Right cardiac atrium (tissue), 5 donors: ENCODE results near the gene GSKIP. TPM values are rescaled to one million over a fixed set of nuclear protein-coding genes. Genes with fewer than 3 reads are reported as not detected.
A peak's percentile ranks its signal among the peaks of the same experiment; 100 is the strongest.

ENCODE experiments used
- ATAC-seq, 2 donors: fragments of 200-7000 bp; cut with Tn5 transposase; one replicate each; pipeline versions ENCODE4 v1.8.0 to v1.9.1; 2020; ENCODE audit warnings: moderate library complexity in 2 of 2, mild to moderate bottlenecking in 1 of 2
- DNase-seq, 3 donors: peaks; one replicate each; pipeline ENCODE4 v3.0.0-alpha.2; 2020
- H3K27ac ChIP-seq: one replicate; pipeline ENCODE4 v1.5.1; 2013; ENCODE audit warnings: mild to moderate bottlenecking, low read length, control low read depth, moderate library complexity
- H3K27me3 ChIP-seq: one replicate; pipeline ENCODE4 v1.6.1; 2013; ENCODE audit not compliant: control insufficient read depth, insufficient read depth
- H3K4me1 ChIP-seq: one replicate; pipeline ENCODE4 v1.6.1; 2013; ENCODE audit warnings: low read length; ENCODE audit not compliant: control insufficient read depth, insufficient read depth
- H3K4me3 ChIP-seq: one replicate; pipeline ENCODE4 v1.5.1; 2013; ENCODE audit warnings: low read length, control low read depth
- H3K9me3 ChIP-seq: one replicate; pipeline ENCODE4 v1.6.1; 2013; ENCODE audit warnings: low read length; ENCODE audit not compliant: control insufficient read depth
- WGBS: extraction: QIAGEN DNeasy Blood & Tissue Kit; methylation state at CpG from one replicate; pipeline ENCODE4 v1.1.7; 2013; 5-methylcytosine and 5-hydroxymethylcytosine counted together
- intact Hi-C, 4 donors: fragments of 100-400 bp; cut with DNase I; formaldehyde crosslinking; loops; one replicate each; pipeline versions ENCODE4 v1.11.0 to v1.14.0; 2022 to 2023
- polyA plus RNA-seq: library from polyadenylated mRNA; stranded (reverse); fragments of 200-250 nt; gene quantifications from one replicate; pipeline ENCODE4 v1.2.3, GENCODE V29; 2013
- total RNA-seq, 4 donors: library from RNA; stranded (reverse); fragmentation: NEBNext Ultra II Directional; extraction: Animal tissue kit (Norgen Biotek cat#: 25700); gene quantifications; one replicate each; pipeline ENCODE4 v1.2.1, GENCODE V29; 2021
- donor health status: healthy with polysubstance abuse.
- donor health status: DM: no; HTN: yes; CAD: no.
- donor health status: DM: no; HTN: no; CAD: no.
- donor health status: DM: no; HTN: yes; CAD: no; lungs with severe emphysema.
- donor health status: DM: yes; HTN: yes; CAD: no.

GSKIP gene
- total and polyA plus RNA-seq, 5 donors = 6.5 to 14.9 (median 12.6) TPM

- Histone ChIP-seq H3K27ac (no peak overlapping the region), H3K9me3 (no peaks in the 10 kb centered on the region), H3K4me3 (no peak overlapping the region), H3K4me1 (no peaks in the 10 kb centered on the region), H3K27me3 (no peaks in the 10 kb centered on the region)
- intact Hi-C loops = no loop called here
- ATAC-seq (no peak), DNase-seq (no peak)
- 92% methylated on average over 3 of the region's 3 CpGs for WGBS
These were observed 11.3 kb upstream of the GSKIP start for GRCh38 chr14:96351986-96352385.

- 78% methylated on average over 2 of the region's 2 CpGs for WGBS
- ATAC-seq = no peak
- intact Hi-C loops = no loop called here
- no peaks in the 10 kb centered on the region for H3K27me3 ChIP-seq
- H3K4me1 ChIP-seq = no peaks in the 10 kb centered on the region
- DNase-seq = no peak
- H3K4me3 ChIP-seq = no peak overlapping the region
- no peaks in the 10 kb centered on the region for H3K9me3 ChIP-seq
- no peak overlapping the region for H3K27ac ChIP-seq
These were observed 10.6 kb upstream of the GSKIP start for GRCh38 chr14:96352708-96353107.

GRCh38 chr14:96354246-96354645, 9.1 kb upstream of the GSKIP start:
- DNase-seq = no peak
- Histone ChIP-seq H3K27me3 (no peaks in the 10 kb centered on the region), H3K4me3 (no peak overlapping the region), H3K27ac (no peak overlapping the region), H3K9me3 (no peaks in the 10 kb centered on the region), H3K4me1 (no peaks in the 10 kb centered on the region)
- intact Hi-C loops = no loop called here
- 95% methylated on average over 4 of the region's 4 CpGs for WGBS
- no peak for ATAC-seq

- Histone ChIP-seq H3K4me3 (no peak overlapping the region), H3K4me1 (peaks cover 4% of the 10 kb centered on the region), H3K9me3 (no peaks in the 10 kb centered on the region), H3K27ac (no peak overlapping the region), H3K27me3 (no peaks in the 10 kb centered on the region)
- intact Hi-C loops = no loop called here
- ATAC-seq (no peak), DNase-seq (no peak)
- WGBS = 89% methylated on average over 3 of the region's 3 CpGs
These were observed 6.1 kb upstream of the GSKIP start for GRCh38 chr14:96357216-96357615.

- no peak for DNase-seq
- intact Hi-C loops = no loop called here
- Histone ChIP-seq H3K27ac (no peak overlapping the region), H3K4me1 (peaks cover 5% of the 10 kb centered on the region), H3K9me3 (no peaks in the 10 kb centered on the region), H3K27me3 (no peaks in the 10 kb centered on the region), H3K4me3 (no peak overlapping the region)
- ATAC-seq = no peak
These were observed 3.4 kb upstream of the GSKIP start for GRCh38 chr14:96359959-96360358.

- DNase-seq (peak in 2 of 3 donors; percentile 36 to 73), ATAC-seq (peak; percentile 7 to 50)
- H3K27me3 ChIP-seq = no peaks in the 10 kb centered on the region
- WGBS = 2% methylated on average over 27 of the region's 27 CpGs
- intact Hi-C loops = no loop called here
- H3K9me3 ChIP-seq = no peaks in the 10 kb centered on the region
- peak overlapping the region; percentile 89 for H3K27ac ChIP-seq
- peaks cover 5% of the 10 kb centered on the region for H3K4me1 ChIP-seq
- H3K4me3 ChIP-seq = peak overlapping the region; percentile 95
These were observed 1.0 kb upstream of the GSKIP start for GRCh38 chr14:96362071-96362964.

GRCh38 chr14:96363751-96364336, 518 bp downstream of the GSKIP start:
- no peaks in the 10 kb centered on the region for H3K27me3 ChIP-seq
- peaks cover 5% of the 10 kb centered on the region for H3K4me1 ChIP-seq
- under 1% methylated on average over 38 of the region's 38 CpGs for WGBS
- peak overlapping the region; percentile 95 for H3K4me3 ChIP-seq
- ATAC-seq (peak in 1 of 2 donors; percentile 8), DNase-seq (peak in 2 of 3 donors; percentile 26 to 74)
- intact Hi-C loops = no loop called here
- H3K27ac ChIP-seq = no peak overlapping the region
- H3K9me3 ChIP-seq = no peaks in the 10 kb centered on the region

GRCh38 chr14:96364962-96365361, 1.6 kb downstream of the GSKIP start:
- WGBS = 75% methylated on average over 1 of the region's 1 CpG
- no peak overlapping the region for H3K4me3 ChIP-seq
- no peaks in the 10 kb centered on the region for H3K27me3 ChIP-seq
- DNase-seq (no peak), ATAC-seq (no peak)
- H3K4me1 ChIP-seq = peaks cover 5% of the 10 kb centered on the region
- no peaks in the 10 kb centered on the region for H3K9me3 ChIP-seq
- intact Hi-C loops = no loop called here
- H3K27ac ChIP-seq = no peak overlapping the region

GRCh38 chr14:96368534-96368933, 5.2 kb downstream of the GSKIP start:
- WGBS = 96% methylated on average over 1 of the region's 1 CpG
- H3K27me3 ChIP-seq = no peaks in the 10 kb centered on the region
- no peak overlapping the region for H3K27ac ChIP-seq
- intact Hi-C loops = no loop called here
- H3K4me1 ChIP-seq = no peaks in the 10 kb centered on the region
- DNase-seq = no peak
- no peak for ATAC-seq
- no peaks in the 10 kb centered on the region for H3K9me3 ChIP-seq
- H3K4me3 ChIP-seq = no peak overlapping the region

GRCh38 chr14:96370528-96370927, 7.2 kb downstream of the GSKIP start:
- H3K27ac ChIP-seq = no peak overlapping the region
- no peak for ATAC-seq
- H3K27me3 ChIP-seq = no peaks in the 10 kb centered on the region
- H3K9me3 ChIP-seq = no peaks in the 10 kb centered on the region
- no peaks in the 10 kb centered on the region for H3K4me1 ChIP-seq
- H3K4me3 ChIP-seq = no peak overlapping the region
- DNase-seq = no peak
- 90% methylated on average over 5 of the region's 5 CpGs for WGBS
- intact Hi-C loops = no loop called here

- H3K27me3 ChIP-seq = no peaks in the 10 kb centered on the region
- no peaks in the 10 kb centered on the region for H3K4me1 ChIP-seq
- H3K9me3 ChIP-seq = no peaks in the 10 kb centered on the region
- DNase-seq = no peak
- 81% methylated on average over 3 of the region's 3 CpGs for WGBS
- no peak overlapping the region for H3K4me3 ChIP-seq
- intact Hi-C loops = no loop called here
- no peak for ATAC-seq
- no peak overlapping the region for H3K27ac ChIP-seq
These were observed 10.2 kb downstream of the GSKIP start for GRCh38 chr14:96373538-96373937.
